ENCODE results near the gene CCAR1. TPM values are rescaled to one million over a fixed set of nuclear protein-coding genes. Genes with fewer than 3 reads are reported as not detected.
A peak's percentile ranks its signal among the peaks of the same experiment; 100 is the strongest.
"Not testable (repeated sequence)": the region's sequence is repeated elsewhere in the genome, so short reads cannot be mapped to it uniquely, and the experiment has no call there.

Gene CCAR1, protein sequence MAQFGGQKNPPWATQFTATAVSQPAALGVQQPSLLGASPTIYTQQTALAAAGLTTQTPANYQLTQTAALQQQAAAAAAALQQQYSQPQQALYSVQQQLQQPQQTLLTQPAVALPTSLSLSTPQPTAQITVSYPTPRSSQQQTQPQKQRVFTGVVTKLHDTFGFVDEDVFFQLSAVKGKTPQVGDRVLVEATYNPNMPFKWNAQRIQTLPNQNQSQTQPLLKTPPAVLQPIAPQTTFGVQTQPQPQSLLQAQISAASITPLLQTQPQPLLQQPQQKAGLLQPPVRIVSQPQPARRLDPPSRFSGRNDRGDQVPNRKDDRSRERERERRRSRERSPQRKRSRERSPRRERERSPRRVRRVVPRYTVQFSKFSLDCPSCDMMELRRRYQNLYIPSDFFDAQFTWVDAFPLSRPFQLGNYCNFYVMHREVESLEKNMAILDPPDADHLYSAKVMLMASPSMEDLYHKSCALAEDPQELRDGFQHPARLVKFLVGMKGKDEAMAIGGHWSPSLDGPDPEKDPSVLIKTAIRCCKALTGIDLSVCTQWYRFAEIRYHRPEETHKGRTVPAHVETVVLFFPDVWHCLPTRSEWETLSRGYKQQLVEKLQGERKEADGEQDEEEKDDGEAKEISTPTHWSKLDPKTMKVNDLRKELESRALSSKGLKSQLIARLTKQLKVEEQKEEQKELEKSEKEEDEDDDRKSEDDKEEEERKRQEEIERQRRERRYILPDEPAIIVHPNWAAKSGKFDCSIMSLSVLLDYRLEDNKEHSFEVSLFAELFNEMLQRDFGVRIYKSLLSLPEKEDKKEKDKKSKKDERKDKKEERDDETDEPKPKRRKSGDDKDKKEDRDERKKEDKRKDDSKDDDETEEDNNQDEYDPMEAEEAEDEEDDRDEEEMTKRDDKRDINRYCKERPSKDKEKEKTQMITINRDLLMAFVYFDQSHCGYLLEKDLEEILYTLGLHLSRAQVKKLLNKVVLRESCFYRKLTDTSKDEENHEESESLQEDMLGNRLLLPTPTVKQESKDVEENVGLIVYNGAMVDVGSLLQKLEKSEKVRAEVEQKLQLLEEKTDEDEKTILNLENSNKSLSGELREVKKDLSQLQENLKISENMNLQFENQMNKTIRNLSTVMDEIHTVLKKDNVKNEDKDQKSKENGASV
- total RNA-seq = 10 to 100 TPM; 68.6 to 93.5 TPM

DNA sequence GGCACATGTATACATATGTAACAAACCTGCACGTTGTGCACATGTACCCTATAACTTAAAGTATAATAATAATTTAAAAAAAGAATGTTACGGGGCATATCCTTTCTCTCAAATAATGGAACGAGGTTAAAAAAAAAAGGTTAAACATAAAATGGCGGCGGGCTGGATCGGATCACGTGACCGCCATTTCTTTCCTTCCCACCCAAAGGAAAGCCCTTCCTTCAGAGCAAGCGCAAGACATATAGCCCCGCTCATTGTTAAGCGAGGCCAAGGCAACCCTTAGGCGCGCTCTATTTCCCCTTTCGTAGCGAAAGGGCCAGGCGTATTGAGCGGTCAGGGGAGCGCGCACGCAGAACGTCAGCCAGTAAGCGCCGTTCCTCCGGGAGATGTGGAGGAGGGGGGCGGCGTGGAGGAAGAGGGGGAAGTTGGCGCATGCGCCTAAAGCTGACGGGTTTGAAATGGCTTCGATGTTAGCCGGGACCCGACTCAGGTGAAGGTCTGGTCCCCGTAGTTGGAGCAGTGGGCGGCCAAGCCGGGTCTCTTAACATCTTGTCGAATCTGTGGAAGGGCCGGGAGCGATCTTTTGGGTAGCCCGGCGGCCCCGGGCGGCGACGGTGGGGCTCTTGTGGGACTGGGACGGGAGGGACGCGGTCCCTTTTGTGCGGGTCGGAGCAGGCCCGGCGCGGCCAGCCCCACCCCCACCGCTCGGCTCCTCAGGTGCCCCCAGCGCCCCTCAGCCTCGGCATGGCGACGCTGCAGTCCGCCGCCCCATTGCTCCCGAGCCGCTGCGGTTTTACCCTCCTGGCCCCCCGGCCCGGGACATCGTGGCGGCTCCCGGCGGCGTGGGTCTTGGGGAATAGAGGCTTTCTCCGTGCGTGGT is at the start of gene CCAR1:
TSS of gene CCAR1 (plus strand) at position 447 of the 880 bp plus-strand sequence. CDS start 1,266 bp downstream, outside the sequence.
- Mint-ChIP-seq H3K4me1 (peaks cover 8% of the 10 kb centered on the region), H3K27me3 (peaks cover 2% of the 10 kb centered on the region), H3K4me3 (peak within 1 kb of the TSS; percentile 99), H3K36me3 (peaks cover 6% of the 10 kb centered on the region), H3K9me3 (no peaks in the 10 kb centered on the region), H3K27ac (peak within 1 kb of the TSS; percentile 95)
- ATAC-seq (ENCODE audit: low read depth) (peak; percentile 100), DNase-seq (peak; percentile 92)
- POLR2A ChIA-PET = interaction anchor here (0.5 to 1.6 kb wide), 10 partner anchors 9 to 389 kb away, joined by 3 to 7 read pairs (median 4); partner anchors contain the start of genes DNA2, HNRNPH3, PBLD and STOX1

- no peak overlapping the region for H3K27ac Mint-ChIP-seq
- H3K4me1 Mint-ChIP-seq = peaks cover 1% of the 10 kb centered on the region
- no peaks in the 10 kb centered on the region for H3K27me3 Mint-ChIP-seq
- ATAC-seq (ENCODE audit: low read depth) (no peak), DNase-seq (no peak)
- peaks cover 16% of the 10 kb centered on the region for H3K36me3 Mint-ChIP-seq
- H3K9me3 Mint-ChIP-seq = no peaks in the 10 kb centered on the region
- POLR2A ChIA-PET = interaction anchor here (0.7 kb wide), 1 partner anchor 433 kb away, joined by 3 read pairs; no protein-coding TSS in a partner anchor
- no peak overlapping the region for H3K4me3 Mint-ChIP-seq
Observed at GRCh38 chr10:68684413-68684812, 36.6 kb upstream of the CCAR1 start.

DNA sequence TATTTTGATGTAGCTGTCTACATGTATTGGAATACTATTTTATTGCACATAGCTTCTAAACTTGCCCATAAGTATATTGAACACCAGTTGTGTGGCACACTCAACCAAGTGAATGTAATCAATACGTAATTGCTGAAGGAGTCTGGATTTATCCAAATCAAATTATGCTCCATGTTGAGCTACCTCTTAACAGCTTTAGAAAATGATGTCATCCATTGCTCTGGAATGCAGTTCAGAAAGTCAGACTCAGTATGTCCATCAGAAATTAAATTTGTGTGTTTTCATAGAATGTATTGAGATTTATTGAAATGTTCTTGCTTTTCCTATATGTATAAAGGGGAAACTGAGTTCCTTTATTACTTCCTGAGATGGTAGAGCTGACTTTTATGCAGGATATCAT is 25.0 kb upstream of the CCAR1 start:
- H3K27me3 Mint-ChIP-seq = peaks cover 7% of the 10 kb centered on the region
- ATAC-seq (ENCODE audit: low read depth) = no peak
- H3K4me1 Mint-ChIP-seq = no peaks in the 10 kb centered on the region
- no peak overlapping the region for H3K4me3 Mint-ChIP-seq
- no peaks in the 10 kb centered on the region for H3K9me3 Mint-ChIP-seq
- no peak for DNase-seq
- no peak overlapping the region for H3K27ac Mint-ChIP-seq
- peaks cover 5% of the 10 kb centered on the region for H3K36me3 Mint-ChIP-seq
- POLR2A ChIA-PET = interaction anchor here (0.6 kb wide), 1 partner anchor 471 kb away, joined by 3 read pairs; no protein-coding TSS in a partner anchor

GRCh38 chr10:68697106-68697505 is 23.9 kb upstream of the CCAR1 start:
- Mint-ChIP-seq H3K27ac (no peak overlapping the region), H3K27me3 (peaks cover 11% of the 10 kb centered on the region), H3K36me3 (peaks cover 2% of the 10 kb centered on the region), H3K4me3 (no peak overlapping the region), H3K4me1 (no peaks in the 10 kb centered on the region), H3K9me3 (no peaks in the 10 kb centered on the region)
- DNase-seq = no peak
- ATAC-seq (ENCODE audit: low read depth) = no peak
- POLR2A ChIA-PET = no interaction called here

DNA sequence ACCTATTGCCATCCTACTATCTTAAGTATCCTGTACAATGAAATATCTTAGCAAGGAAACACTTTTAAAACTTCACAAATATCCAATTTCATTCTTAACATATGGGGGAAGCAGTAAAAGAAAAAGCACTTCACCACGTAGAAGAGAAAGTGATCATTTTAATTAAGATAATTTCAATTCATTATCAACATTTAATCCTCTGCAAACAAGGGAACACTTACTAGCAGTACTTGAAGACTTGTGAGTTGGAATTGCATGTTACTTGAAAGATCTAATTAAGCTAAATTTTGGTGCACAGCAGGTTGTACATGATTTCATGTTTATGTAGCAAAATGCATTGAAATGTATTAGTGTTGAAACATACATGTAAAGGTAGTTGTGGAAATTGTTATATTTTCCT is 20.8 kb upstream of the CCAR1 start:
- H3K36me3 Mint-ChIP-seq = no peaks in the 10 kb centered on the region
- no peak overlapping the region for H3K4me3 Mint-ChIP-seq
- no peak for DNase-seq
- H3K4me1 Mint-ChIP-seq = no peaks in the 10 kb centered on the region
- no peak overlapping the region for H3K27ac Mint-ChIP-seq
- peaks cover 11% of the 10 kb centered on the region for H3K27me3 Mint-ChIP-seq
- no peak for ATAC-seq (ENCODE audit: low read depth)
- H3K9me3 Mint-ChIP-seq = no peaks in the 10 kb centered on the region
- POLR2A ChIA-PET = no interaction called here

DNA sequence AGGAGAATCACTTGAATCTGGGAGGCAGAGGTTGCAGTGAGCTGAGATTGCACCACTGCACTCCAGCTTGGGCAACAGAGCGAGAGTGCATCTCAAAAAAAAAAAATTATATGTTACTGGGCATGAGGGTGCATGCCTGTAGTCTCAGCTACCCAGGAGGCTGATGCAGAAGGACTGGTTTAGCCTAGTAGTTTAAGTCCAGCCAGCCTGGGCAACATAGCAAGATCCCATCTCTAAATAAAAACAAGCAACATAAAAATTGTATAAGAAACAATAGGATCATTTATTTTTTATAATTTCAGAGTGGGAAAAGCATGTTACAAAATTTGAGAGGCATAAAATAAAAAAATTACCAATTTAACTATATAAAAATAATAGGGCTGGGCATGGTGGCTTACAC is 15.5 kb upstream of the CCAR1 start:
- POLR2A ChIA-PET = no interaction called here
- DNase-seq = no peak

DNA sequence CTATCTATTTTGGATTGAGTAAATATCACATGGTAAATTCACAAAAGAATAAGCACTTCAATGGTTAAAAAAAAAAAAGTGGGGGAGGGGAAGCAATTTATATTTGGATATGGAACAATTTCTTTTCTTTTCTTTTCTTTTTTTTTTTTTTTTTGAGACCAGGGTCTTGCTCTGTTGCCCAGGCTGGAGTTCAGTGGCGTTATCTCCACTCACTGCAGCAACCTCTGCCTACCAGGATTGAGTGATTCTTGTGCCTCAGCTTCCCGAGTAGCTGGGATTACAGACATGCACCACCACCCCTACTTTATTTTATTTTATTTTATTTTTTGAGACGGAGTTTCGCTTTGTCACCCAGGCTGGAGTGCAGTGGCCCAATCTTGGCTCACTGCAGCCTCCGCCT is 12.1 kb upstream of the CCAR1 start:
- DNase-seq; H3K27ac Mint-ChIP-seq; H3K9me3 Mint-ChIP-seq; H3K36me3 Mint-ChIP-seq; H3K4me3 Mint-ChIP-seq; ATAC-seq (ENCODE audit: low read depth); H3K4me1 Mint-ChIP-seq; H3K27me3 Mint-ChIP-seq: not testable (repeated sequence)
- POLR2A ChIA-PET = interaction anchor here (0.6 to 0.7 kb wide), 2 partner anchors 13 to 248 kb away, joined by 3 to 9 read pairs; no protein-coding TSS in a partner anchor

More for the DNA sequence above, 15.5 kb upstream of the CCAR1 start:
- Mint-ChIP-seq H3K27me3 (peaks cover 4% of the 10 kb centered on the region), H3K9me3 (no peaks in the 10 kb centered on the region), H3K36me3 (no peaks in the 10 kb centered on the region), H3K4me3 (no peak overlapping the region), H3K27ac (no peak overlapping the region), H3K4me1 (no peaks in the 10 kb centered on the region)
- no peak for ATAC-seq (ENCODE audit: low read depth)

GRCh38 chr10:68713065-68713464 is 8.0 kb upstream of the CCAR1 start:
- H3K9me3 Mint-ChIP-seq; H3K36me3 Mint-ChIP-seq; ATAC-seq (ENCODE audit: low read depth); H3K4me1 Mint-ChIP-seq; DNase-seq; H3K27ac Mint-ChIP-seq; POLR2A ChIA-PET; H3K27me3 Mint-ChIP-seq; H3K4me3 Mint-ChIP-seq: not testable (repeated sequence)

GRCh38 chr10:68717435-68717834 is 3.6 kb upstream of the CCAR1 start:
- H3K4me1 Mint-ChIP-seq = peaks cover 5% of the 10 kb centered on the region
- no peak for DNase-seq
- H3K36me3 Mint-ChIP-seq = peaks cover 3% of the 10 kb centered on the region
- peaks cover 2% of the 10 kb centered on the region for H3K27me3 Mint-ChIP-seq
- POLR2A ChIA-PET = no interaction called here
- no peak for ATAC-seq (ENCODE audit: low read depth)
- no peak overlapping the region for H3K4me3 Mint-ChIP-seq
- H3K9me3 Mint-ChIP-seq = no peaks in the 10 kb centered on the region
- no peak overlapping the region for H3K27ac Mint-ChIP-seq

DNA sequence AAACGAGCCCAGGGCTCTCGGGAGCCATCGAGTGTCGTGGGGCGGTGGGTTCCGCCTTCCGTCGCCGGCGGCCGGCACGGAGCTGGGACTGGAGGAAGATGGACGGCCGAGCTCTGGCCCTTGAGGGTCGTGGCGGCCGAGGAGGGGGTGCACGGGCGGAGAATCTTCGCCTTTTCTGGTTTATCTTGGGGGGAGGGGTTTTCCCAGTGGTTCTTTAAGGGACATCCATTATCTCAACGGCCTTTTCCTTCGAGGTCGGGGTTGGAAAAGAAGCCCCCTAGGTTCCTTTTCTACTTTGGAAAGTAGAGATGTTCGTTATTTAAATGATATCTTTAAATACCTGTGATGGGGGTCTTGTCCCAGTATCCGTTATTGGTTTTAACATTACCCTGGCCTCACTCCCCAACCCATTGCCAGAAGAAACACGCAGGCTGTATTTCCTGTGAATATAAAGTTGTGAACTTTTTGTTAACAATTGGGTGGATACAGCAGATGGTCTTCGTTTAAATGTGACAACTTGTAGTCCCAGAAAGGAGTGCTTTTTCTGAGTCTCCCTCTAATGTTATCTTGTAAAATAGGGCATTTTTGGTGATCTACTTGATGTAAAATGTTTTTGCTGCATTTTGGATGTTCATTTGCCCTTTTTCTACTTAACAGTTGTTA is 765 bp downstream of the CCAR1 start:
- no peaks in the 10 kb centered on the region for H3K9me3 Mint-ChIP-seq
- peaks cover 2% of the 10 kb centered on the region for H3K27me3 Mint-ChIP-seq
- H3K36me3 Mint-ChIP-seq = peaks cover 9% of the 10 kb centered on the region
- peak overlapping the region; percentile 99 for H3K4me3 Mint-ChIP-seq
- ATAC-seq (ENCODE audit: low read depth) (no peak), DNase-seq (no peak)
- H3K4me1 Mint-ChIP-seq = peaks cover 12% of the 10 kb centered on the region
- POLR2A ChIA-PET = interaction anchor here (0.5 to 1.6 kb wide), 10 partner anchors 9 to 390 kb away, joined by 3 to 7 read pairs (median 4); partner anchors contain the start of genes DNA2, HNRNPH3, PBLD and STOX1
- peak overlapping the region; percentile 88 for H3K27ac Mint-ChIP-seq

- ATAC-seq (ENCODE audit: low read depth) (no peak), DNase-seq (no peak)
- Mint-ChIP-seq H3K4me1 (peaks cover 18% of the 10 kb centered on the region), H3K9me3 (no peaks in the 10 kb centered on the region), H3K4me3 (no peak overlapping the region), H3K27me3 (no peaks in the 10 kb centered on the region), H3K27ac (no peak overlapping the region), H3K36me3 (peaks cover 17% of the 10 kb centered on the region)
- POLR2A ChIA-PET = interaction anchor here (0.7 kb wide), 1 partner anchor 176 kb away, joined by 3 read pairs; the partner anchor contains the start of gene DDX50
Observed at GRCh38 chr10:68725016-68725415, 4.0 kb downstream of the CCAR1 start.

DNA sequence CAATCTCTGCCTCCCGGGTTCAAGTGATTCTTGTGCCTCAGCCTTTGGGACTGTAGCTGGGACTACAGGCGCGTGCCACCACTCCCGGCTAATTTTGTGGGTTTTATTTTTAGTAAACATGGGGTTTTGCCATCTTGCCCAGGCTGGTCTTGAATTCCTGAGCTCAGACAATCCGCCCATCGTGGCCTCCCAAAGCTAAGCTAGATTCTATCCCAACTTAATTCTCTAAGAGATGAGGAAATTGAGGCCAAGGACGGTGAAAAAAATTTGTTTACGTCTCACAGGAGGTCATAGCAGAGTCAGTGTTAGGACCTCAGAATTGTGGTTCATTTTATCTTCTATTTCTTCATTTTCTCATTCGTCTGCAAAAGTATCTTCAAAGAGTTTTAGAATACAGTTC is 6.1 kb downstream of the CCAR1 start:
- peaks cover 17% of the 10 kb centered on the region for H3K4me1 Mint-ChIP-seq
- H3K36me3 Mint-ChIP-seq = peaks cover 18% of the 10 kb centered on the region
- no peaks in the 10 kb centered on the region for H3K9me3 Mint-ChIP-seq
- ATAC-seq (ENCODE audit: low read depth) (no peak), DNase-seq (no peak)
- no peak overlapping the region for H3K4me3 Mint-ChIP-seq
- no peak overlapping the region for H3K27ac Mint-ChIP-seq
- POLR2A ChIA-PET = no interaction called here
- no peaks in the 10 kb centered on the region for H3K27me3 Mint-ChIP-seq
